ENCODE data around the gene SORCS3. TPM values are rescaled to one million over a fixed set of nuclear protein-coding genes. Genes with fewer than 3 reads are reported as not detected.

Gene SORCS3
- total RNA-seq, 2 donors from 2014 or later = 0.68 TPM; not detected in 1

DNA sequence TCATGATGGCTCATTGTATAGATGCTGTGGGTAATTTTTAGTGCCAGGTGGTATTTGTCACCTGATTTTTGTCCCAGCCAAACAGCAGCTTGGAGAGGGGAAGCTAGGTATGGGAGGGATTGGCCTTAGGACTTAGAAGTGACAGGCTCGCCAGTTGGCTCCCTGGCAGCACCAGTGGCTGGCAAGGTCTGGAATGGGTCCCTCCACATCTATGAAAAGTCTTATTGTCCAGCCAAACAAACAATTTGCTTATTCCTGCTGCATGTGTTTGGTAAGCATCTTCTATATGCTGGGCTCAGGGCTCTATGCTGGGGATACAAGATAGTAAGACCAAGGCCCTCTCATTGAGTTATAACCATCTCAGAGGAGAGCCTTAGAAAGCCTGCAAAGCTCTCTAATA is 42.5 kb downstream of the SORCS3 start:
- Histone ChIP-seq H3K9ac (ENCODE audit: extremely low read depth, low read length, poor library complexity, severe bottlenecking) (no peak overlapping the region), H3K27me3 (ENCODE audit: control insufficient read depth, insufficient read depth, low read length, poor library complexity, severe bottlenecking) (peaks cover 23% of the 10 kb centered on the region), H3K4me3 (ENCODE audit: low read length) (no peak overlapping the region), H3K27ac (ENCODE audit: low read depth, low read length) (no peak overlapping the region), H3K9me3 (ENCODE audit: control insufficient read depth, low read length) (no peaks in the 10 kb centered on the region), H3K36me3 (ENCODE audit: control insufficient read depth, insufficient read depth, low read length) (no peaks in the 10 kb centered on the region), H3K4me1 (ENCODE audit: control insufficient read depth, insufficient read depth, low read length) (no peaks in the 10 kb centered on the region)
- 92% methylated on average over 1 of the region's 1 CpG; no CpG with 5 or more reads in 1 of the 2 experiments for WGBS, 2 experiments (ENCODE audit: insufficient coverage in 1 of 2, insufficient read length in 1 of 2)
- H3K36me3 Mint-ChIP-seq (ENCODE audit: low read depth) = no peaks in the 10 kb centered on the region
- peak; percentile 5 for DNase-seq
- no peak overlapping the region for H3K4me3 Mint-ChIP-seq
- no peak overlapping the region for H3K27ac Mint-ChIP-seq
- no peaks in the 10 kb centered on the region for H3K9me3 Mint-ChIP-seq
- H3K27me3 Mint-ChIP-seq (ENCODE audit: insufficient read depth) = peaks cover 31% of the 10 kb centered on the region
- TF ChIP-seq, protein P1, sequence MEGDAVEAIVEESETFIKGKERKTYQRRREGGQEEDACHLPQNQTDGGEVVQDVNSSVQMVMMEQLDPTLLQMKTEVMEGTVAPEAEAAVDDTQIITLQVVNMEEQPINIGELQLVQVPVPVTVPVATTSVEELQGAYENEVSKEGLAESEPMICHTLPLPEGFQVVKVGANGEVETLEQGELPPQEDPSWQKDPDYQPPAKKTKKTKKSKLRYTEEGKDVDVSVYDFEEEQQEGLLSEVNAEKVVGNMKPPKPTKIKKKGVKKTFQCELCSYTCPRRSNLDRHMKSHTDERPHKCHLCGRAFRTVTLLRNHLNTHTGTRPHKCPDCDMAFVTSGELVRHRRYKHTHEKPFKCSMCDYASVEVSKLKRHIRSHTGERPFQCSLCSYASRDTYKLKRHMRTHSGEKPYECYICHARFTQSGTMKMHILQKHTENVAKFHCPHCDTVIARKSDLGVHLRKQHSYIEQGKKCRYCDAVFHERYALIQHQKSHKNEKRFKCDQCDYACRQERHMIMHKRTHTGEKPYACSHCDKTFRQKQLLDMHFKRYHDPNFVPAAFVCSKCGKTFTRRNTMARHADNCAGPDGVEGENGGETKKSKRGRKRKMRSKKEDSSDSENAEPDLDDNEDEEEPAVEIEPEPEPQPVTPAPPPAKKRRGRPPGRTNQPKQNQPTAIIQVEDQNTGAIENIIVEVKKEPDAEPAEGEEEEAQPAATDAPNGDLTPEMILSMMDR (conservative IDR thresholded peaks at IDR 0.05) = no peak
- peaks cover 3% of the 10 kb centered on the region for H3K4me1 Mint-ChIP-seq

DNA sequence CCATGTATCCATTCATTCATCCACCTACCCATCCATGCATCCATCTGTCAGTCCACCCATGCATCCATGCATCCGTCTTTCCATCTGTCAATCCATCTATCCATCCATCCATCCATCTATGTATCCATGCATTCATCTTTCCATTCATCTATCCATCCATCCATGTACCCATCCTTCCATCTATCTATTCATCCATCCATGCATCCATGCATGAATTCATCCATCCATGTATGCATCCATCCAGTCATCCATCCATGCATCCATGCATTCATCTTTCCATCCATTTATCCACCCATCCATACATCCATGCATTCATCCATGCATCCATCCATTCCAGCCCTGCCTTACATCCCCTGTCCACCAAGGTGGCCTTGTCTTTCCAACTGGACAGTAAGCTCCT is 45.7 kb downstream of the SORCS3 start:
- Histone ChIP-seq H3K27ac (ENCODE audit: low read depth, low read length) (no peak overlapping the region), H3K27me3 (ENCODE audit: control insufficient read depth, insufficient read depth, low read length, poor library complexity, severe bottlenecking) (peaks cover 16% of the 10 kb centered on the region), H3K36me3 (ENCODE audit: control insufficient read depth, insufficient read depth, low read length) (no peaks in the 10 kb centered on the region), H3K9ac (ENCODE audit: extremely low read depth, low read length, poor library complexity, severe bottlenecking) (no peak overlapping the region), H3K4me3 (ENCODE audit: low read length) (no peak overlapping the region), H3K4me1 (ENCODE audit: control insufficient read depth, insufficient read depth, low read length) (no peaks in the 10 kb centered on the region), H3K9me3 (ENCODE audit: control insufficient read depth, low read length) (no peaks in the 10 kb centered on the region)
- Mint-ChIP-seq H3K27me3 (ENCODE audit: insufficient read depth) (peaks cover 32% of the 10 kb centered on the region), H3K4me3 (no peak overlapping the region), H3K9me3 (no peaks in the 10 kb centered on the region), H3K27ac (no peak overlapping the region), H3K36me3 (ENCODE audit: low read depth) (no peaks in the 10 kb centered on the region), H3K4me1 (no peaks in the 10 kb centered on the region)
- TF ChIP-seq, protein P1 (conservative IDR thresholded peaks at IDR 0.05) = no peak
- DNase-seq = peak; percentile 12
- WGBS, 2 experiments (ENCODE audit: insufficient coverage in 1 of 2, insufficient read length in 1 of 2) = 0% methylated on average over 1 of the region's 1 CpG

DNA sequence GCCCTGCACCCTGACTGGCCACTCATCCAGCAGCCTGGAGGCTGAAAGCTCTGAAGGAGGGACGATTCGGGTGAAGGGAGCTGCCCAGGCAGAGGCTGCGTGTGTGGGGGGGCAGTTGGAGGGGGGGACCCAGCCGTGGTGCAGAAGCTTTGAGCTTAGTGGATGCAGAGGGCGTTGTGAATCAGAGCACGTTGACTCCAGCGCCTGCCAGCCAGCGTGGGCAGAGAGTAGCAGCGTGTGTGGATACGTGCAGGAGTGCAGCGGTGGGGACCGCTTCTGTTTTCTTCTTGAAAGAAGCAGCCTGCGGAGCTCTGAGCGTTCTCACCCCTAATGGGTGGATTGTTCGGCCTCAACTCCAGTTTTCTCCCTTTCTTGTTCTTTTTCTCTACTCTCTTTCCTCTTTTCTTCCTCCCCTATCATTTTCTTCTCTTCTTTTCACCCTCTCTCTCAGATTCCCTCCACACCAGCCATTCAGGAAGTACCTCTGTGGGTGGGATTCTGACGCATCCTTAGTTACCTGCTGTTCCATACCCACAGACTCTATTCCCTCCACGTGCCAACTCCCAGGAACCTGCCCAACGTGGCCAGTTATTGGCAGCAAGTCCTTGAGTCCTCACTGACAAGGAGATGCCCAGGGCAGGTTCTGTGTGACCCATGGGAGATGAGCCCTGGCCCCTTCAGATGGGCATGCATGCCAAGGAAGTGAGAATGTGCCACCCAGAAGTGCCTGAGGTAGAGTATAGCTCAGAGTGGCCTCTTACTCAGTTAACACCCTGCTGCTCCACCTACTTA is 47.4 kb downstream of the SORCS3 start:
- TF ChIP-seq, protein P1 (conservative IDR thresholded peaks at IDR 0.05) = no peak
- H3K9me3 Mint-ChIP-seq = no peaks in the 10 kb centered on the region
- no peak overlapping the region for H3K27ac Mint-ChIP-seq
- H3K4me3 Mint-ChIP-seq = no peak overlapping the region
- H3K36me3 Mint-ChIP-seq (ENCODE audit: low read depth) = no peaks in the 10 kb centered on the region
- peaks cover 29% of the 10 kb centered on the region for H3K27me3 Mint-ChIP-seq (ENCODE audit: insufficient read depth)
- Histone ChIP-seq H3K9ac (ENCODE audit: extremely low read depth, low read length, poor library complexity, severe bottlenecking) (no peak overlapping the region), H3K36me3 (ENCODE audit: control insufficient read depth, insufficient read depth, low read length) (no peaks in the 10 kb centered on the region), H3K27ac (ENCODE audit: low read depth, low read length) (no peak overlapping the region), H3K4me1 (ENCODE audit: control insufficient read depth, insufficient read depth, low read length) (no peaks in the 10 kb centered on the region), H3K9me3 (ENCODE audit: control insufficient read depth, low read length) (no peaks in the 10 kb centered on the region), H3K27me3 (ENCODE audit: control insufficient read depth, insufficient read depth, low read length, poor library complexity, severe bottlenecking) (peaks cover 9% of the 10 kb centered on the region), H3K4me3 (ENCODE audit: low read length) (no peak overlapping the region)
- no peaks in the 10 kb centered on the region for H3K4me1 Mint-ChIP-seq
- DNase-seq = peak; percentile 48
- WGBS, 2 experiments (ENCODE audit: insufficient coverage in 1 of 2, insufficient read length in 1 of 2) = 84 to 85% methylated on average over 13 to 18 of the region's 18 CpGs

Measured in endodermal cell (in vitro differentiated cells).